ENCODE results near the gene TAS1R1.

- TF ChIP-seq, protein P1, sequence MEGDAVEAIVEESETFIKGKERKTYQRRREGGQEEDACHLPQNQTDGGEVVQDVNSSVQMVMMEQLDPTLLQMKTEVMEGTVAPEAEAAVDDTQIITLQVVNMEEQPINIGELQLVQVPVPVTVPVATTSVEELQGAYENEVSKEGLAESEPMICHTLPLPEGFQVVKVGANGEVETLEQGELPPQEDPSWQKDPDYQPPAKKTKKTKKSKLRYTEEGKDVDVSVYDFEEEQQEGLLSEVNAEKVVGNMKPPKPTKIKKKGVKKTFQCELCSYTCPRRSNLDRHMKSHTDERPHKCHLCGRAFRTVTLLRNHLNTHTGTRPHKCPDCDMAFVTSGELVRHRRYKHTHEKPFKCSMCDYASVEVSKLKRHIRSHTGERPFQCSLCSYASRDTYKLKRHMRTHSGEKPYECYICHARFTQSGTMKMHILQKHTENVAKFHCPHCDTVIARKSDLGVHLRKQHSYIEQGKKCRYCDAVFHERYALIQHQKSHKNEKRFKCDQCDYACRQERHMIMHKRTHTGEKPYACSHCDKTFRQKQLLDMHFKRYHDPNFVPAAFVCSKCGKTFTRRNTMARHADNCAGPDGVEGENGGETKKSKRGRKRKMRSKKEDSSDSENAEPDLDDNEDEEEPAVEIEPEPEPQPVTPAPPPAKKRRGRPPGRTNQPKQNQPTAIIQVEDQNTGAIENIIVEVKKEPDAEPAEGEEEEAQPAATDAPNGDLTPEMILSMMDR (IDR thresholded peaks at IDR 0.05; ENCODE audit: low read depth, low read length): no peak
- no peak for TF ChIP-seq POLR2A (IDR thresholded peaks at IDR 0.05; ENCODE audit: extremely low read depth, insufficient read length)
- TF ChIP-seq MYC (IDR thresholded peaks at IDR 0.05; ENCODE audit: low read depth, low read length): no peak
- TF ChIP-seq, protein P2, sequence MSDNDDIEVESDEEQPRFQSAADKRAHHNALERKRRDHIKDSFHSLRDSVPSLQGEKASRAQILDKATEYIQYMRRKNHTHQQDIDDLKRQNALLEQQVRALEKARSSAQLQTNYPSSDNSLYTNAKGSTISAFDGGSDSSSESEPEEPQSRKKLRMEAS (IDR thresholded peaks at IDR 0.05; ENCODE audit: low read depth, low read length): no peak
Measured at GRCh38 chr1:6591222-6591621, 36.1 kb downstream of the TAS1R1 start.

Measured in NB4 (cell line).